Esophagus muscularis mucosa (tissue), 4 donors: ENCODE results near the gene ZDHHC6. TPM values are rescaled to one million over a fixed set of nuclear protein-coding genes. Genes with fewer than 3 reads are reported as not detected.

Experiments
- DNase-seq: peaks from one replicate; pipeline ENCODE4 v3.0.0-alpha.2; 2017; ENCODE audit errors: extremely low spot score
- H3K27ac ChIP-seq, 4 donors: fragments of 200-600 bp; sonication (generic); replicated peaks in 1 of 4; 1 replicate in 3 of 4; 2 replicates in 1 of 4; pipeline ENCODE4 v1.5.1; 2016 to 2019; ENCODE audit warnings: mild to moderate bottlenecking in 1 of 4
- H3K27me3 ChIP-seq, 4 donors: fragments of 200-600 bp; sonication (generic); one replicate each; pipeline versions ENCODE4 v1.5.1 to v1.6.0; 2016 to 2019
- H3K36me3 ChIP-seq, 4 donors: fragments of 200-600 bp; sonication (generic); one replicate each; pipeline ENCODE4 v1.5.1; 2016 to 2019
- H3K4me1 ChIP-seq, 4 donors: fragments of 200-600 bp; sonication (generic); one replicate each; pipeline ENCODE4 v1.5.1; 2016 to 2019
- H3K4me3 ChIP-seq, 4 donors: fragments of 200-600 bp; sonication (generic); 1 replicate in 2 of 4; 2 replicates in 2 of 4; pipeline ENCODE4 v1.5.1; 2016 to 2019; ENCODE audit warnings: mild to moderate bottlenecking in 4 of 4, moderate library complexity in 1 of 4
- H3K9me3 ChIP-seq, 4 donors: fragments of 200-600 bp; sonication (generic); 1 replicate in 3 of 4; 2 replicates in 1 of 4; pipeline ENCODE4 v1.5.1; 2016 to 2019
- EP300 ChIP-seq: sonication (generic); formaldehyde crosslinking; IDR thresholded peaks from one replicate; pipeline ENCODE4 v1.6.1; 2017; ENCODE audit warnings: antibody characterized with exemption
- POLR2A ChIP-seq: fragments of 450-650 bp; IDR thresholded peaks from one replicate; pipeline ENCODE4 v1.6.1; 2017; ENCODE audit warnings: antibody characterized with exemption, moderate library complexity, mild to moderate bottlenecking, low read depth
- POLR2AphosphoS5 ChIP-seq, 2 donors: sonication (generic); formaldehyde crosslinking; IDR thresholded peaks; one replicate each; pipeline ENCODE4 v1.6.1; 2017; ENCODE audit warnings: antibody characterized with exemption in 2 of 2
- WGBS: methylation state at CpG from one replicate; pipeline ENCODE4 v1.1.5; 2018; 5-methylcytosine and 5-hydroxymethylcytosine counted together
- intact Hi-C: fragments of 100-400 bp; cut with DNase I; formaldehyde crosslinking; loops from one replicate; pipeline ENCODE4 v1.15.1; 2023
- total RNA-seq, 4 donors: library from RNA; depleted of rRNA; stranded (reverse); fragments of >200 nt; gene quantifications; one replicate each; pipeline versions ENCODE4 v1.1.0 to v1.2.1, GENCODE V29; 2016
- TF ChIP-seq, protein P1 (sequence below), 3 experiments: fragments of 200-600 bp in 2 of 3; fragments of 450-650 bp in 1 of 3; sonication (generic) in 2 of 3; IDR thresholded peaks; one replicate each; pipeline ENCODE4 v1.5.1; 2017 to 2019; ENCODE audit warnings: antibody characterized with exemption in 3 of 3, mild to moderate bottlenecking in 2 of 3, moderate library complexity in 1 of 3

Gene ZDHHC6
- total RNA-seq, 4 donors from 2014 or later: 15.6 to 21.2 (median 17.3) TPM

DNA sequence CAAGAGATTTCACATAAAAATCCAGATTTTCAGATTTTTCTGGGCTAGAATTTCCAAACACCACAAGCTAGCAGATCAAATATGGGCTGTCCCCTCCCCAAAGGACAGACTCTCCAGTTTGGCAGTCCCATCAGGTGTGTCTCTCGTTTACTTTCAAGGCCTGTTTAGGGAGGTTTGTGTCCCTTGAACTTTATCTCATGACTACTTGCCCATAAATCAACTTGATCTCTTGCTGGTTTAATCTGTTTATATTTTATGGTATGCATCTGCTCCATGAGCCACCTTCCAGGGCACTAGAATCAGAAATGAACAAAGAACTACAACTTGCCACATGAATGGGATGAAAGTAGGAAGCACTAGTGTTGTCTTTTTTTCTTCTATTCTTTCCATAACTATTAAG lies 5.2 kb downstream of the ZDHHC6 start:
- H3K4me3 ChIP-seq: no peak overlapping the region
- intact Hi-C loops: loop anchor here (10.0 kb wide), 1 partner anchor 257 kb away; the partner anchor contains the start of gene GPAM
- no peaks in the 10 kb centered on the region for H3K9me3 ChIP-seq
- H3K4me1 ChIP-seq: peaks cover 9 to 26% (median 19%) of the 10 kb centered on the region in 4 donors
- peaks cover 23 to 86% (median 58%) of the 10 kb centered on the region in 4 donors for H3K36me3 ChIP-seq
- H3K27ac ChIP-seq: no peak overlapping the region
- H3K27me3 ChIP-seq: no peaks in the 10 kb centered on the region
- no peak for DNase-seq
- no peak for TF ChIP-seq POLR2AphosphoS5 (IDR thresholded peaks at IDR 0.05)
- TF ChIP-seq EP300: no peak
- TF ChIP-seq, protein P1, sequence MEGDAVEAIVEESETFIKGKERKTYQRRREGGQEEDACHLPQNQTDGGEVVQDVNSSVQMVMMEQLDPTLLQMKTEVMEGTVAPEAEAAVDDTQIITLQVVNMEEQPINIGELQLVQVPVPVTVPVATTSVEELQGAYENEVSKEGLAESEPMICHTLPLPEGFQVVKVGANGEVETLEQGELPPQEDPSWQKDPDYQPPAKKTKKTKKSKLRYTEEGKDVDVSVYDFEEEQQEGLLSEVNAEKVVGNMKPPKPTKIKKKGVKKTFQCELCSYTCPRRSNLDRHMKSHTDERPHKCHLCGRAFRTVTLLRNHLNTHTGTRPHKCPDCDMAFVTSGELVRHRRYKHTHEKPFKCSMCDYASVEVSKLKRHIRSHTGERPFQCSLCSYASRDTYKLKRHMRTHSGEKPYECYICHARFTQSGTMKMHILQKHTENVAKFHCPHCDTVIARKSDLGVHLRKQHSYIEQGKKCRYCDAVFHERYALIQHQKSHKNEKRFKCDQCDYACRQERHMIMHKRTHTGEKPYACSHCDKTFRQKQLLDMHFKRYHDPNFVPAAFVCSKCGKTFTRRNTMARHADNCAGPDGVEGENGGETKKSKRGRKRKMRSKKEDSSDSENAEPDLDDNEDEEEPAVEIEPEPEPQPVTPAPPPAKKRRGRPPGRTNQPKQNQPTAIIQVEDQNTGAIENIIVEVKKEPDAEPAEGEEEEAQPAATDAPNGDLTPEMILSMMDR (IDR thresholded peaks at IDR 0.05): no peak
- no peak for TF ChIP-seq POLR2A
- 94% methylated on average over 1 of the region's 1 CpG for WGBS

DNA sequence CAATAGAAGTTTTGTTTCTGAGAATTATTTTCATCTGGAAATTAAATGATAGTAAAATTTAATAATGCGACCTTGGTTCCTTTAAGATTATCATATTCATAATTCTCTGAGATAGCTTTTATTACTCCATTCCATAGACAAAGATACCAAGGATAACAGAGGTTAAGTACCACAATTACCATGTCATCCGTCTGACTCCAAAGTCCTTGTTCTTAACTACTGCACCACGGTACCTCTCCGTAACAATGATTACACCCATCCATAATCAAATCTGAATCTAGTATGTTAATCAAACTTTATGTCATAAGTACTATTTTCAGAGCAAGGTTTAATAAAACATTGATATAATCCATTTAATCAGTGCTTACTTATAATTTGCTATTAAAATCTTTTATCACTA lies 8.4 kb downstream of the ZDHHC6 start:
- peaks cover 30 to 98% (median 71%) of the 10 kb centered on the region in 4 donors for H3K36me3 ChIP-seq
- H3K27me3 ChIP-seq: no peaks in the 10 kb centered on the region
- no peaks in the 10 kb centered on the region for H3K4me1 ChIP-seq
- TF ChIP-seq, protein P1 (IDR thresholded peaks at IDR 0.05): no peak
- TF ChIP-seq POLR2A: no peak
- no peak for TF ChIP-seq EP300
- no peak for TF ChIP-seq POLR2AphosphoS5 (IDR thresholded peaks at IDR 0.05)
- H3K27ac ChIP-seq: no peak overlapping the region
- H3K4me3 ChIP-seq: no peak overlapping the region
- H3K9me3 ChIP-seq: no peaks in the 10 kb centered on the region
- no peak for DNase-seq
- 93% methylated on average over 4 of the region's 4 CpGs for WGBS
- intact Hi-C loops: no loop called here

DNA sequence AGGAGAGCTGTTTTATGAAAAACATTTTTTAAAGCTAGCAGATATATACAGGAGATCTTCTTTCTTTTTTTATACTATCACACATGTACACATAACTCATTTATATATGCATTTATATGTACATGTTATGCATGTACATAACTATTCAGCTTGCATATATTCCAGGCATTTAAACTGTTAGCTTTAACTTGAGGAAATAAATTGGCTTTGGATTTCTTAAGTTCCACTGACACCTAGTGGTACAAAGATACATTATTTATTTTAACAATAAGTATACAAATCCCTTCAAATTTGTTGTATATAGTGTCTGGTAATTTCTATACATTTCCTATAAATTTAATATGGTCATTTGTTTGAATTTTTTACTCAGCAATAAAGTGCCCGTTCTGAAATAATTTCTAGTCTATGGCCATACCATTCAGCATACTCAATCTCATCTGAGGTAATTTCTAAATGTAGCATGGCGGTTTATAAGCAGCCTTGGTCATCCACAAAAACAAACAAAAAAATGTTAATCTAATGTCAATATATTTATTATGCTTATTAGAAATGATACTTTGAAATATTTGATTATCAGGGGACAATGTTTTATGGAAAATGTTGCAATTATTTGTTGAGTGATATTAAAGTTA lies 11.6 kb downstream of the ZDHHC6 start:
- intact Hi-C loops: no loop called here
- Histone ChIP-seq H3K4me1 (no peaks in the 10 kb centered on the region), H3K27me3 (no peaks in the 10 kb centered on the region), H3K36me3 (peaks cover 44 to 98% (median 80%) of the 10 kb centered on the region in 4 donors), H3K9me3 (no peaks in the 10 kb centered on the region), H3K4me3 (no peak overlapping the region), H3K27ac (no peak overlapping the region)
- TF ChIP-seq, protein P1 (IDR thresholded peaks at IDR 0.05): peak in 2 of 3 experiments; percentile 23 to 29
- TF ChIP-seq EP300: no peak
- 83% methylated on average over 2 of the region's 2 CpGs for WGBS
- no peak for DNase-seq

DNA sequence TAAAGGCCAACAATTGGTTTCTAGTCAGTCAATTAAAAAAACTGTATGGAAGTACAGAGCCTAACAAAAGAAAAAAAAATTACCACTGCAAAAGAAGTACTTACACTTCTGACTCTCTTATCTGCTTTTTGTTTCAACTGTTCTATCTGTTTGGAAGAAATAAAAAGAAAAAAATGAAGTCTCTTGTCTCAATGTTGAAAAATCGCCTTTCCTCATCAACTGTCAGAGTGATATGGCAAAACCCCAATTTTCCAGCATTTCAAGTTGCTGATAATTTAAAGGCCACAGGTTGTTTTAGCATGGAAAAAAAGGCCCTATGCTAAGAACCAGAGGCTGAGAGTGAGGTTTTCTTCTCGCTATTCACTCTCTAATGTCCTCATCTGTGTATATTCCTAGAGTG lies 13.6 kb downstream of the ZDHHC6 start:
- no peak for TF ChIP-seq POLR2A
- TF ChIP-seq EP300: no peak
- TF ChIP-seq POLR2AphosphoS5 (IDR thresholded peaks at IDR 0.05): no peak
- TF ChIP-seq, protein P1 (IDR thresholded peaks at IDR 0.05): no peak
- Histone ChIP-seq H3K27ac (no peak overlapping the region), H3K4me3 (no peak overlapping the region), H3K9me3 (no peaks in the 10 kb centered on the region), H3K27me3 (no peaks in the 10 kb centered on the region), H3K36me3 (peaks cover 51 to 98% (median 85%) of the 10 kb centered on the region in 4 donors), H3K4me1 (no peaks in the 10 kb centered on the region)
- no peak for DNase-seq
- WGBS: 89% methylated on average over 2 of the region's 2 CpGs
- intact Hi-C loops: no loop called here
